Aorta (tissue), 5 donors: Measurements from ENCODE around the gene GTF3C1. TPM values are rescaled to one million over a fixed set of nuclear protein-coding genes. Genes with fewer than 3 reads are reported as not detected.

ENCODE experiments used
- ATAC-seq: fragments of 200-7000 bp; cut with Tn5 transposase; one replicate; pipeline ENCODE4 v1.9.1; 2022; ENCODE audit warnings: moderate library complexity; ENCODE audit not compliant: low FRiP score
- DNase-seq, 2 donors: peaks; one replicate each; pipeline ENCODE4 v3.0.0-alpha.2; 2020
- H3K27ac ChIP-seq, 2 donors: one replicate each; pipeline ENCODE4 v1.5.1; 2013; ENCODE audit warnings: low read length in 2 of 2, mild to moderate bottlenecking in 2 of 2, moderate library complexity in 2 of 2, control low read depth in 1 of 2, inconsistent platforms in 1 of 2, low read depth in 1 of 2
- H3K27me3 ChIP-seq, 2 donors: one replicate each; pipeline ENCODE4 v1.6.1; 2013; ENCODE audit warnings: control low read depth in 1 of 2, low read length in 1 of 2, mild to moderate bottlenecking in 1 of 2, moderate library complexity in 1 of 2; ENCODE audit not compliant: insufficient read depth in 2 of 2, control insufficient read depth in 1 of 2
- H3K36me3 ChIP-seq, 2 donors: one replicate each; pipeline ENCODE4 v1.6.1; 2013; ENCODE audit warnings: control low read depth in 1 of 2, low read length in 1 of 2, mild to moderate bottlenecking in 1 of 2; ENCODE audit not compliant: insufficient read depth in 2 of 2, control insufficient read depth in 1 of 2
- H3K4me1 ChIP-seq, 2 donors: one replicate each; pipeline ENCODE4 v1.6.1; 2013; ENCODE audit warnings: low read length in 2 of 2, control low read depth in 1 of 2, mild to moderate bottlenecking in 1 of 2, moderate library complexity in 1 of 2; ENCODE audit not compliant: insufficient read depth in 2 of 2, control insufficient read depth in 1 of 2
- H3K4me3 ChIP-seq, 2 donors: one replicate each; pipeline ENCODE4 v1.5.1; 2013; ENCODE audit warnings: low read length in 2 of 2, control low read depth in 1 of 2, mild to moderate bottlenecking in 1 of 2
- H3K9me3 ChIP-seq: one replicate; pipeline ENCODE4 v1.6.1; 2013; ENCODE audit warnings: mild to moderate bottlenecking, low read length; ENCODE audit not compliant: control insufficient read depth
- WGBS, 2 donors: extraction: QIAGEN DNeasy Blood & Tissue Kit; methylation state at CpG; one replicate each; pipeline ENCODE4 v1.1.7; 2013; 5-methylcytosine and 5-hydroxymethylcytosine counted together
- intact Hi-C, 2 donors: fragments of 100-400 bp; cut with DNase I; formaldehyde crosslinking; loops; one replicate each; pipeline versions ENCODE4 v1.14.2 to v1.15.0; 2022
- polyA plus RNA-seq, 2 donors: library from polyadenylated mRNA; stranded (reverse); fragments of 200-250 nt; gene quantifications; one replicate each; pipeline ENCODE4 v1.2.3, GENCODE V29; 2013
- total RNA-seq, 2 donors: library from RNA; stranded (reverse); fragmentation: NEBNext Ultra II Directional; extraction: Animal tissue kit (Norgen Biotek cat#: 25700); gene quantifications; one replicate each; pipeline ENCODE4 v1.2.1, GENCODE V29; 2021
- donor health status: healthy with polysubstance abuse.
- donor health status: Bipolar disorder and iron deficiency.
- donor health status: DM: no; HTN: no; CAD: no.
- donor health status: DM: no; HTN: no; CAD: no.
- donor health status: DM: yes; HTN: yes; CAD: no.

GTF3C1 gene
- total and polyA plus RNA-seq, 4 donors = 9.4 to 72.2 (median 47.7) TPM

GRCh38 chr16:27447301-27447700, 102.4 kb downstream of the GTF3C1 start:
- no peak overlapping the region for H3K27ac ChIP-seq
- no peak for ATAC-seq
- H3K4me1 ChIP-seq = no peaks in the 10 kb centered on the region
- intact Hi-C loops = loop anchor here in 1 of 2 donors (10.0 kb wide), 1 partner anchor 62 kb away; no protein-coding TSS in a partner anchor
- DNase-seq = peak; percentile 3 to 5
- WGBS, 2 donors = 93 to 97% methylated on average over 5 of the region's 5 CpGs
- no peak overlapping the region for H3K4me3 ChIP-seq
- no peaks in the 10 kb centered on the region for H3K27me3 ChIP-seq
- H3K9me3 ChIP-seq = peaks cover 8% of the 10 kb centered on the region
- H3K36me3 ChIP-seq = no peaks in the 10 kb centered on the region

GRCh38 chr16:27446721-27447120, 103.0 kb downstream of the GTF3C1 start:
- 79 to 84% methylated on average over 4 of the region's 4 CpGs for WGBS, 2 donors
- intact Hi-C loops = loop anchor here in 1 of 2 donors (10.0 kb wide), 1 partner anchor 62 kb away; no protein-coding TSS in a partner anchor
- H3K27ac ChIP-seq = no peak overlapping the region
- no peaks in the 10 kb centered on the region for H3K27me3 ChIP-seq
- H3K4me1 ChIP-seq = no peaks in the 10 kb centered on the region
- DNase-seq (peak; percentile 50 to 51), ATAC-seq (no peak)
- H3K36me3 ChIP-seq = no peaks in the 10 kb centered on the region
- H3K9me3 ChIP-seq = peaks cover 8% of the 10 kb centered on the region
- H3K4me3 ChIP-seq = no peak overlapping the region

GRCh38 chr16:27445502-27446175, 104.1 kb downstream of the GTF3C1 start:
- ATAC-seq (no peak), DNase-seq (peak; percentile 40 to 44)
- Histone ChIP-seq H3K4me1 (no peaks in the 10 kb centered on the region), H3K9me3 (peaks cover 8% of the 10 kb centered on the region), H3K36me3 (no peaks in the 10 kb centered on the region), H3K27ac (no peak overlapping the region), H3K4me3 (no peak overlapping the region), H3K27me3 (no peaks in the 10 kb centered on the region)
- WGBS, 2 donors = 86 to 96% methylated on average over 12 of the region's 12 CpGs
- intact Hi-C loops = loop anchor here in 1 of 2 donors (10.0 kb wide), 1 partner anchor 61 kb away; no protein-coding TSS in a partner anchor

GRCh38 chr16:27444470-27444869, 105.2 kb downstream of the GTF3C1 start:
- Histone ChIP-seq H3K9me3 (peaks cover 8% of the 10 kb centered on the region), H3K4me3 (no peak overlapping the region), H3K36me3 (no peaks in the 10 kb centered on the region), H3K27me3 (no peaks in the 10 kb centered on the region), H3K4me1 (no peaks in the 10 kb centered on the region), H3K27ac (no peak overlapping the region)
- WGBS, 2 donors = 97 to 98% methylated on average over 3 to 5 of the region's 5 CpGs
- intact Hi-C loops = loop anchor here in 1 of 2 donors (10.0 kb wide), 1 partner anchor 60 kb away; no protein-coding TSS in a partner anchor
- ATAC-seq = no peak
- peak in 1 of 2 donors; percentile 36 for DNase-seq

- peak; percentile 10 to 20 for DNase-seq
- H3K36me3 ChIP-seq = no peaks in the 10 kb centered on the region
- intact Hi-C loops = loop anchor here in 1 of 2 donors (10.0 kb wide), 1 partner anchor 59 kb away; no protein-coding TSS in a partner anchor
These were observed 105.7 kb downstream of the GTF3C1 start for GRCh38 chr16:27444015-27444414.

GRCh38 chr16:27441998-27442397, 107.7 kb downstream of the GTF3C1 start:
- no peaks in the 10 kb centered on the region for H3K27me3 ChIP-seq
- intact Hi-C loops = loop anchor here in 1 of 2 donors (10.0 kb wide), 1 partner anchor 57 kb away; no protein-coding TSS in a partner anchor
- DNase-seq (peak; percentile 1 to 15), ATAC-seq (no peak)
- peaks cover 6% of the 10 kb centered on the region for H3K9me3 ChIP-seq
- WGBS, 2 donors = 92 to 93% methylated on average over 8 of the region's 8 CpGs
- no peaks in the 10 kb centered on the region for H3K36me3 ChIP-seq
- no peak overlapping the region for H3K27ac ChIP-seq
- H3K4me1 ChIP-seq = no peaks in the 10 kb centered on the region
- no peak overlapping the region for H3K4me3 ChIP-seq

More at GRCh38 chr16:27444015-27444414, 105.7 kb downstream of the GTF3C1 start:
- Histone ChIP-seq H3K4me1 (no peaks in the 10 kb centered on the region), H3K27me3 (no peaks in the 10 kb centered on the region), H3K27ac (no peak overlapping the region), H3K4me3 (no peak overlapping the region), H3K9me3 (peaks cover 8% of the 10 kb centered on the region)
- WGBS, 2 donors = 45 to 47% methylated on average over 2 of the region's 2 CpGs
- no peak for ATAC-seq

- intact Hi-C loops = loop anchor here in 1 of 2 donors (10.0 kb wide), 1 partner anchor 56 kb away; no protein-coding TSS in a partner anchor
These were observed 108.4 kb downstream of the GTF3C1 start for GRCh38 chr16:27441276-27441675.

GRCh38 chr16:27439271-27440018, 110.3 kb downstream of the GTF3C1 start:
- intact Hi-C loops = loop anchor here in 1 of 2 donors (10.0 kb wide), 1 partner anchor 55 kb away; no protein-coding TSS in a partner anchor
- ATAC-seq = no peak
- Histone ChIP-seq H3K27ac (no peak overlapping the region), H3K4me3 (no peak overlapping the region), H3K9me3 (peaks cover 4% of the 10 kb centered on the region), H3K27me3 (no peaks in the 10 kb centered on the region), H3K4me1 (no peaks in the 10 kb centered on the region), H3K36me3 (no peaks in the 10 kb centered on the region)
- no peak for DNase-seq
- 69 to 71% methylated on average over 18 of the region's 18 CpGs for WGBS, 2 donors

More at GRCh38 chr16:27441276-27441675, 108.4 kb downstream of the GTF3C1 start:
- Histone ChIP-seq H3K36me3 (no peaks in the 10 kb centered on the region), H3K27me3 (no peaks in the 10 kb centered on the region), H3K4me3 (no peak overlapping the region), H3K4me1 (no peaks in the 10 kb centered on the region), H3K9me3 (peaks cover 5% of the 10 kb centered on the region), H3K27ac (no peak overlapping the region)
- 75 to 91% methylated on average over 5 of the region's 5 CpGs for WGBS, 2 donors
- DNase-seq (peak in 1 of 2 donors; percentile 17), ATAC-seq (no peak)
